Upper lobe of right lung (tissue), 1 donor: ENCODE measurements around the gene ISG15. TPM values are rescaled to one million over a fixed set of nuclear protein-coding genes. Genes with fewer than 3 reads are reported as not detected.
A peak's percentile ranks its signal among the peaks of the same experiment; 100 is the strongest.
"Not testable (repeated sequence)": the region's sequence is repeated elsewhere in the genome, so short reads cannot be mapped to it uniquely, and the experiment has no call there.

ENCODE experiments used
- ATAC-seq: fragments of 200-7000 bp; cut with Tn5 transposase; one replicate; pipeline ENCODE4 v1.9.1; 2020; ENCODE audit warnings: mild to moderate bottlenecking, moderate library complexity
- DNase-seq: peaks from one replicate; pipeline ENCODE4 v3.0.0-alpha.2; 2020
- H3K27ac ChIP-seq: fragments of 200-600 bp; one replicate; pipeline ENCODE4 v1.8.0; 2022
- H3K27me3 ChIP-seq: fragments of 200-600 bp; one replicate; pipeline ENCODE4 v1.8.0; 2022; ENCODE audit warnings: mild to moderate bottlenecking
- H3K36me3 ChIP-seq: fragments of 200-600 bp; one replicate; pipeline ENCODE4 v1.8.0; 2022
- H3K4me1 ChIP-seq: fragments of 200-600 bp; one replicate; pipeline ENCODE4 v1.8.0; 2022
- H3K4me3 ChIP-seq: fragments of 200-600 bp; one replicate; pipeline ENCODE4 v1.8.0; 2022; ENCODE audit warnings: mild to moderate bottlenecking
- H3K9me3 ChIP-seq: fragments of 200-600 bp; one replicate; pipeline ENCODE4 v1.8.0; 2022
- intact Hi-C: fragments of 100-400 bp; cut with DNase I; formaldehyde crosslinking; loops from one replicate; pipeline ENCODE4 v1.11.0; 2022
- total RNA-seq: library from RNA; stranded (reverse); fragmentation: NEBNext Ultra II Directional; extraction: Animal tissue kit (Norgen Biotek cat#: 25700); gene quantifications from one replicate; pipeline ENCODE4 v1.2.1, GENCODE V29; 2021
- TF ChIP-seq, protein P1 (sequence below): fragments of 200-600 bp; IDR thresholded peaks from one replicate; pipeline ENCODE4 v1.8.0; 2022; ENCODE audit warnings: antibody characterized with exemption
- donor health status: DM: no; HTN: yes; CAD: no; lungs with severe emphysema.

Gene ISG15
- total RNA-seq, 1 donor from 2014 or later: 93.6 TPM

DNA sequence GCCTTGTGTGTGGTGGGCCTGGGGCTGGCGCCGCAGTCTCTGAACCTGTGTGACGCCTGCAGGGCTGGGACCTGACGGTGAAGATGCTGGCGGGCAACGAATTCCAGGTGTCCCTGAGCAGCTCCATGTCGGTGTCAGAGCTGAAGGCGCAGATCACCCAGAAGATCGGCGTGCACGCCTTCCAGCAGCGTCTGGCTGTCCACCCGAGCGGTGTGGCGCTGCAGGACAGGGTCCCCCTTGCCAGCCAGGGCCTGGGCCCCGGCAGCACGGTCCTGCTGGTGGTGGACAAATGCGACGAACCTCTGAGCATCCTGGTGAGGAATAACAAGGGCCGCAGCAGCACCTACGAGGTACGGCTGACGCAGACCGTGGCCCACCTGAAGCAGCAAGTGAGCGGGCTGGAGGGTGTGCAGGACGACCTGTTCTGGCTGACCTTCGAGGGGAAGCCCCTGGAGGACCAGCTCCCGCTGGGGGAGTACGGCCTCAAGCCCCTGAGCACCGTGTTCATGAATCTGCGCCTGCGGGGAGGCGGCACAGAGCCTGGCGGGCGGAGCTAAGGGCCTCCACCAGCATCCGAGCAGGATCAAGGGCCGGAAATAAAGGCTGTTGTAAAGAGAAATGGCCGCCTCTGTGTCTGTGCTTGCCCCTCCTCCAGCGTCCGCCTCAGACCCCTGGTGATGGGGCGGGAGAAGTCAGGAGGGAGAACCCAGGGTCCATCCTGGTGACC is 788 bp downstream of the ISG15 start:
- ATAC-seq: no peak
- no peaks in the 10 kb centered on the region for H3K36me3 ChIP-seq
- no peaks in the 10 kb centered on the region for H3K27me3 ChIP-seq
- TF ChIP-seq, protein P1, sequence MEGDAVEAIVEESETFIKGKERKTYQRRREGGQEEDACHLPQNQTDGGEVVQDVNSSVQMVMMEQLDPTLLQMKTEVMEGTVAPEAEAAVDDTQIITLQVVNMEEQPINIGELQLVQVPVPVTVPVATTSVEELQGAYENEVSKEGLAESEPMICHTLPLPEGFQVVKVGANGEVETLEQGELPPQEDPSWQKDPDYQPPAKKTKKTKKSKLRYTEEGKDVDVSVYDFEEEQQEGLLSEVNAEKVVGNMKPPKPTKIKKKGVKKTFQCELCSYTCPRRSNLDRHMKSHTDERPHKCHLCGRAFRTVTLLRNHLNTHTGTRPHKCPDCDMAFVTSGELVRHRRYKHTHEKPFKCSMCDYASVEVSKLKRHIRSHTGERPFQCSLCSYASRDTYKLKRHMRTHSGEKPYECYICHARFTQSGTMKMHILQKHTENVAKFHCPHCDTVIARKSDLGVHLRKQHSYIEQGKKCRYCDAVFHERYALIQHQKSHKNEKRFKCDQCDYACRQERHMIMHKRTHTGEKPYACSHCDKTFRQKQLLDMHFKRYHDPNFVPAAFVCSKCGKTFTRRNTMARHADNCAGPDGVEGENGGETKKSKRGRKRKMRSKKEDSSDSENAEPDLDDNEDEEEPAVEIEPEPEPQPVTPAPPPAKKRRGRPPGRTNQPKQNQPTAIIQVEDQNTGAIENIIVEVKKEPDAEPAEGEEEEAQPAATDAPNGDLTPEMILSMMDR: no peak
- peaks cover 17% of the 10 kb centered on the region for H3K4me1 ChIP-seq
- intact Hi-C loops: no loop called here
- H3K9me3 ChIP-seq: no peaks in the 10 kb centered on the region
- H3K4me3 ChIP-seq: peak overlapping the region; percentile 65
- no peak for DNase-seq
- peak overlapping the region; percentile 85 for H3K27ac ChIP-seq

DNA sequence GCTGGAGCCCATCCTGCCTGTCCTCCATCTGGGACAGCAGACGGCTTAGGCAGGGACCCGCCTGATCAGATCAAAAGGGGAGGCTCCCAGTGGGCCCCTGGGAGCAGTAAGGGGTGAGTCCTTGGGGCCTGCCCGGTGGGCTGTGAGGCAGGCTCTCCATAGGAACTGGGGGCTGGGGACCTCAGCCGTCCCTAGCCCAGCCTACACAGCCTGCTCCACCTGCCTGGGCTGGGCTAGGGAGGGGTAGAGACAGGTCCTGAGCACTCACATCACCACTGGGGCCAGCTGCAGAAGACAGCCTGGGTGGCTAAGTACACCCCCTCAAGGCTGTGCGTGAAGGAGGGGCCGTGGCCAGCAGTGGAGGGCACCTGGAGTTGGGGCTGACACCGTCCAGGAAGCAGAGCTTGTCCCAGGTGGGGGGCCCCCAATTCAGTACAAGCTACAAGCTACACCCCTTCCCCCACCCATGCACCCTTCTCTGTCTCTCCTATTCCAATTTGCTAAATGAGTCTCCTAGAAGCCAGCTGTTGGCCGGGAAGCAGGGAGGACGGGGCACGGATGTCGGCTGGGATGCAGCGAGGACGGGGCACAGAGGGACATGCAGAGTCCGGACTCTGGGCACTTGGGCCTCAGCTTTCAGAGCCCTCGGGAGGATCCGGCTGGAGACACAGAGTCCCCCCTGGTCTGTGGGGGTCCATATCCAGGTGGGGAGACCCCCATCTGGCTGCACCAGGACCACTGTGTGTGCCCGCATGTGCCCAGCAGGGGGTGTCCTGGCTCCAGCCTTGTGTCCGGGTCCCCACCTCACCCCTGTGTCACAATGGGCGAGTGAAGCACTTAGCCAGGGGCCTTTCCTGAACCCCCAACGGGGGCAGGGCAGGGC is 1.7 kb downstream of the ISG15 start:
- Histone ChIP-seq H3K27me3 (no peaks in the 10 kb centered on the region), H3K4me1 (peaks cover 17% of the 10 kb centered on the region), H3K36me3 (no peaks in the 10 kb centered on the region), H3K9me3 (no peaks in the 10 kb centered on the region), H3K27ac (peak overlapping the region; percentile 85), H3K4me3 (peak overlapping the region; percentile 65)
- intact Hi-C loops: no loop called here
- TF ChIP-seq, protein P1: peak; percentile 37
- DNase-seq (no peak), ATAC-seq (no peak)

DNA sequence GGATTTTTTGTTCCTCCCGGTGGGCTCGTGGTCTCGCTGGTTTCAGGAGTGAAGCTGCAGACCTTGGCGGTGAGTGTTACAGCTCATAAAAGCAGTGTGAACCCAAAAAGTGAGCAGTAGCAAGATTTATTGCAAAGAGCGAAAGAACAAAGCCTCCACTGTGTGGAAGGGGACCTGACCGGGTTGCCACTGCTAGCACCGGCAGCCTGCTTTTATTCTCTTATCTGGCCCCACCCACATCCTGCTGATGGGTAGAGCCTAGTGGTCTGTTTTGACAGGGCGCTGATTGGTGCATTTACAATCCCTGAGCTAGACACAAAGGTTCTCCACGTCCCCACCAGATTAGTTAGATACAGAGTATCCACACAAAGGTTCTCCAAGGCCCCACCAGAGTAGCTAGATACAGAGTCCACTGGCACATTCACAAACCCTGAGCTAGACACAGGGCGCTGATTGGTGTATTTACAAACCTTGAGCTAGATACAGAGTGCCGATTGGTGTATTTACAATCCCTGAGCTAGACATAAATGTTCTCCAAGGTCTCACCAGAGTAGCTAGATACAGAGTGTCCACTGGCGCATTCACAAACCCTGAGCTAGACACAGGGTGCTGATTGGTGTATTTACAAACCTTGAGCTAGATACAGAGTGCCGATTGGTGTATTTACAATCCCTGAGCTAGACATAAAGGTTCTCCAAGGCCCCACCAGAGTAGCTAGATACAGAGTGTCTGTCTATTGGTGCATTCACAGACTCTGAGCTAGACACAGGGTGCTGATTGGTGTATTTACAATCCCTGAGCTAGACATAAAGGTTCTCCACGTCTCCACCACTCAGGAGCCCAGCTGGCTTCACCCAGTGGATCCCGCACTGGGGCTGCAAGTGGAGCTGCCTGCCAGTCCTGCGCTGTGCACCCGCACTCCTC is 4.4 kb downstream of the ISG15 start:
- H3K4me3 ChIP-seq, H3K27me3 ChIP-seq, H3K9me3 ChIP-seq, H3K27ac ChIP-seq, DNase-seq, ATAC-seq, intact Hi-C loops, H3K36me3 ChIP-seq: not testable (repeated sequence)
- peaks cover 31% of the 10 kb centered on the region for H3K4me1 ChIP-seq

DNA sequence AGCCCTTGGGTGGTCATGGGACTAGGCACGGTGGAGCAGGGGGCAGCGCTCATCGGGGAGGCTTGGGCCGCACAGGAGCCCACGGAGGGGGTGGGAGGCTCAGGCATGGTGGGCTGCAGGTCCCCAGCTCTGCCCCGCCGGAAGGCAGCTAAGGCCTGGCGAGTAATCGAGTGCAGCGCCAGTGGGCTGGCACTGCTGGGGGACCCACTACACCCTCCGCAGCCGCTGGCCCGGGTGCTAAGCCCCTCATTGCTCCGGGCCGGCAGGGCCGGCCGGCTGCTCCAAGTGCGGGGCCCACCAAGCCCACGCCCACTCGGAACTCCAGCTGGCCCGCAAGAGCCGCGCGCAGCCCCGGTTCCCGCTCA is 5.0 kb downstream of the ISG15 start:
- H3K27ac ChIP-seq, ATAC-seq, H3K36me3 ChIP-seq, H3K27me3 ChIP-seq, intact Hi-C loops, H3K4me3 ChIP-seq, DNase-seq, H3K9me3 ChIP-seq: not testable (repeated sequence)
- peaks cover 29% of the 10 kb centered on the region for H3K4me1 ChIP-seq

DNA sequence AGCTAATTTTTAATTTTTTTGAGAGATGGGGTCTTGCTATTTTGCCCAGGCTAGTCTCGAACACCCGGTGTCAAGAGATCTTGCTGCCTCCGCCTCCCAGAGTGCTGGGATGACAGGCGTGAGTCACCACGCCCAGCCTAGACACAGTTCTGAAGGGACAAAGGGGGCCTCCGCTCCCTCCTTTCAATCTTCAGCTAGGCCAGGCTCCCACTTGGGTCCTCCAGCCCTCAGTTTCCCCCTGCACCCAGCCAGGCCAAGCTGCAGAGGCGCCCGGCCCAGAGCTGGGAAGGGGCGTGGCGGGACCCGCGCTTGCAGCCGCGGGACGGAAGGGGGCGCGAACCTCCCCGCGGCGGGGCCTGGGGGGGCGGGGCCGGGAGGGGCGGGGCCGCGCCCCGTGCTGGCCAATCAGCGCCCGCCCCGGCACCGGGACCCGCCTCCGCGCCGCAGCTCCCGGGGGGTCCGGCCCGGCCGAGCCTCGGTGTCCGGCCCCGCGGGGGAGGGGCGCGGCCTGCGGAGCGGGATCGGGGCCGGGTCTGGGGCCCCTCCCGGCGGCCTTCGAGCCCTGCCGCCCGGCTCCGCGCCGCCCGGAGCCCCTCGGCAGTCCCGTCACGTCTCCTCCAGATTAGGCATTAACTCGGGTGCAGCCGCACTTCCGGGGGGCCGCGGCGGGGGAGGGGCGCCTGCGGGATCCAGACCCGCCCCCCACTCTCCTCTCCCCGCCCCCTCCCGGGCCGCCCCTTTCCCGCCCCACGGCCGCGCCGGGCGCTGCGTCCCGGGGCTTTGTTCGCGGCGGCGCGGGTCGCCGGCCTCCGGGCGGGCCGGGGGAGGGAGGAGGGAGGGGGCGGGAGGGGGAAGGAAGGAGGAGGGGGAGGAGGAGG is 6.1 kb downstream of the ISG15 start:
- DNase-seq: peak; percentile 92
- Histone ChIP-seq H3K4me3 (peak overlapping the region; percentile 63), H3K4me1 (peaks cover 29% of the 10 kb centered on the region), H3K27ac (peak overlapping the region; percentile 80), H3K36me3 (no peaks in the 10 kb centered on the region), H3K9me3 (no peaks in the 10 kb centered on the region), H3K27me3 (no peaks in the 10 kb centered on the region)
- ATAC-seq: peak; percentile 90
- TF ChIP-seq, protein P1: peak; percentile 27
- intact Hi-C loops: no loop called here
